ENCODE measurements around the gene BBS1. TPM values are rescaled to one million over a fixed set of nuclear protein-coding genes. Genes with fewer than 3 reads are reported as not detected.
"Not testable (repeated sequence)": the region's sequence is repeated elsewhere in the genome, so short reads cannot be mapped to it uniquely, and the experiment has no call there.

BBS1 gene
- total RNA-seq, 1 donor from 2014 or later: 8.2 TPM

DNA sequence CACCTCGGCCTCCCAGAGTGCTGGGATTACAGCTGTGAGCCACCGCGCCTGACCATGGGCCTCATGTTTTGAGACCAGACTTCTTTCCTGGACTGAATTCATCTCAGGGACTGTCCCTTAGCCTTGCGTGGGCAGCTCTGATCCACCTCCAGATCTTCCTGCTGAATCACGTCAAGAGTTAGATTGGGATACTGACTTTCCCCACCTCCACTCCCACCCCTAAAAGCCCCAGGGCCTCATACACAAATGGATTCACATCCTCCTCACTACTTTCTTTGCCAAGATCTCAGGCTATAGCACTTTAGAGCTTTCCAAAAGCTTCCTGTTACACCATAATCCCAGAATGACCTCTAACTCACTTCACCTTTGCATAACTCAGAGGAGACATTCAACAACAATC is 70.4 kb downstream of the BBS1 start:
- TF ChIP-seq, protein P1, sequence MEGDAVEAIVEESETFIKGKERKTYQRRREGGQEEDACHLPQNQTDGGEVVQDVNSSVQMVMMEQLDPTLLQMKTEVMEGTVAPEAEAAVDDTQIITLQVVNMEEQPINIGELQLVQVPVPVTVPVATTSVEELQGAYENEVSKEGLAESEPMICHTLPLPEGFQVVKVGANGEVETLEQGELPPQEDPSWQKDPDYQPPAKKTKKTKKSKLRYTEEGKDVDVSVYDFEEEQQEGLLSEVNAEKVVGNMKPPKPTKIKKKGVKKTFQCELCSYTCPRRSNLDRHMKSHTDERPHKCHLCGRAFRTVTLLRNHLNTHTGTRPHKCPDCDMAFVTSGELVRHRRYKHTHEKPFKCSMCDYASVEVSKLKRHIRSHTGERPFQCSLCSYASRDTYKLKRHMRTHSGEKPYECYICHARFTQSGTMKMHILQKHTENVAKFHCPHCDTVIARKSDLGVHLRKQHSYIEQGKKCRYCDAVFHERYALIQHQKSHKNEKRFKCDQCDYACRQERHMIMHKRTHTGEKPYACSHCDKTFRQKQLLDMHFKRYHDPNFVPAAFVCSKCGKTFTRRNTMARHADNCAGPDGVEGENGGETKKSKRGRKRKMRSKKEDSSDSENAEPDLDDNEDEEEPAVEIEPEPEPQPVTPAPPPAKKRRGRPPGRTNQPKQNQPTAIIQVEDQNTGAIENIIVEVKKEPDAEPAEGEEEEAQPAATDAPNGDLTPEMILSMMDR (IDR thresholded peaks at IDR 0.05; ENCODE audit: insufficient read depth, low read length, severe bottlenecking): no peak
- FAIRE-seq (no peak), DNase-seq (ENCODE audit: low read depth) (no peak)
- Histone ChIP-seq H3K36me3 (ENCODE audit: control insufficient read depth, insufficient read depth, low read length) (no peaks in the 10 kb centered on the region), H3K27me3 (ENCODE audit: control insufficient read depth, insufficient read depth, low read length) (no peaks in the 10 kb centered on the region), H3K4me3 (ENCODE audit: low read depth, low read length) (no peak overlapping the region)

DNA sequence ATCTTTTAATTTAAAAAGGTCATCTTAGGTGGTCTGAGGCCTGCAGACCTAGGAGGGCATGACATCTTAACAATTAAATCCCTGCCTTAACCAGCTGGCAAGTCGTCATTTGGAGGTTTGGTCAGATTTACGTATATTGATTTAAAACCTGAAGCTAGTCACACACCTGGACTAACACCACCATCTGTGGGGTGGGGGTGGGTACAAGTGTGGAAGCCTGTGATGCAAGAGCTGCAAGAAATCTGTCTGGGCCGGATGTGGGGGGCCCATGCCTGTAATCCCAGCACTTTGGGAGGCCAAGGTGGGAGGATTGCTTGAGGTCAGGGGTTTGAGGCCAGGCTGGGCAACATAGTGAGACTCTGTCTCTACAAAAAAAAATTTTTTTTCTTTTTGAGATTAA is 70.8 kb downstream of the BBS1 start:
- H3K27me3 ChIP-seq (ENCODE audit: control insufficient read depth, insufficient read depth, low read length): no peaks in the 10 kb centered on the region
- TF ChIP-seq, protein P1 (IDR thresholded peaks at IDR 0.05; ENCODE audit: insufficient read depth, low read length, severe bottlenecking): no peak
- H3K36me3 ChIP-seq (ENCODE audit: control insufficient read depth, insufficient read depth, low read length): no peaks in the 10 kb centered on the region
- no peak overlapping the region for H3K4me3 ChIP-seq (ENCODE audit: low read depth, low read length)
- FAIRE-seq: no peak
- no peak for DNase-seq (ENCODE audit: low read depth)

GRCh38 chr11:66582565-66583147 is 72.2 kb downstream of the BBS1 start:
- DNase-seq (ENCODE audit: low read depth); H3K36me3 ChIP-seq (ENCODE audit: control insufficient read depth, insufficient read depth, low read length); H3K4me3 ChIP-seq (ENCODE audit: low read depth, low read length); FAIRE-seq; H3K27me3 ChIP-seq (ENCODE audit: control insufficient read depth, insufficient read depth, low read length): not testable (repeated sequence)

Other genes with a start within 250 kb of the BBS1 start
- 54.5 and 68.0 TPM in 2 replicates for gene RAB1B, start 242.0 kb upstream of the BBS1 start, total RNA-seq
- gene CNIH2, start 232.5 kb upstream of the BBS1 start, total RNA-seq: not detected in 2 replicates
- 231 and 294 TPM in 2 replicates for gene YIF1A, start 221.5 kb upstream of the BBS1 start, total RNA-seq
- gene TMEM151A, start 218.7 kb upstream of the BBS1 start, total RNA-seq: not detected in 2 replicates
- under 0.01 TPM in 2 replicates for gene CD248, start 193.6 kb upstream of the BBS1 start, total RNA-seq
- 19.0 and 19.7 TPM in 2 replicates for gene RIN1, start 174.2 kb upstream of the BBS1 start, total RNA-seq
- 67.6 and 81.6 TPM in 2 replicates for gene BRMS1, start 165.5 kb upstream of the BBS1 start, total RNA-seq
- gene B4GAT1, start 163.0 kb upstream of the BBS1 start, total RNA-seq: 7.7 and 10.8 TPM in 2 replicates
- gene SLC29A2, start 138.9 kb upstream of the BBS1 start, total RNA-seq: 1.9 and 2.1 TPM in 2 replicates
- not detected in 2 replicates for gene NPAS4, start 89.6 kb upstream of the BBS1 start, total RNA-seq
- gene MRPL11, start 71.8 kb upstream of the BBS1 start, total RNA-seq: 38.5 and 43.7 TPM in 2 replicates
- gene PELI3, start 43.7 kb upstream of the BBS1 start, total RNA-seq: 10.4 and 11.6 TPM in 2 replicates
- 45.0 and 70.0 TPM in 2 replicates for gene DPP3, start 30.2 kb upstream of the BBS1 start, total RNA-seq
- 8.4 and 9.7 TPM in 2 replicates for gene ZDHHC24, start 35.4 kb downstream of the BBS1 start, total RNA-seq
- gene ACTN3, start 36.3 kb downstream of the BBS1 start, total RNA-seq: not detected in 2 replicates
- 1.6 and 2.4 TPM in 2 replicates for gene CTSF, start 58.0 kb downstream of the BBS1 start, total RNA-seq
- gene CCDC87, start 82.4 kb downstream of the BBS1 start, total RNA-seq: under 0.01 TPM in 2 replicates
- 29.3 and 30.3 TPM in 2 replicates for gene CCS, start 82.5 kb downstream of the BBS1 start, total RNA-seq
- gene RBM14, start 106.0 kb downstream of the BBS1 start, total RNA-seq: 7.4 and 10.9 TPM in 2 replicates
- gene RBM4, start 128.1 kb downstream of the BBS1 start, total RNA-seq: 173 and 246 TPM in 2 replicates
- 13.4 and 15.7 TPM in 2 replicates for gene RBM4B, start 167.3 kb downstream of the BBS1 start, total RNA-seq
- gene SPTBN2, start 218.6 kb downstream of the BBS1 start, total RNA-seq: 38.7 and 67.3 TPM in 2 replicates

All from bronchial epithelial cell (primary cell).